NCI-H1105 (cell line): ENCODE results near the gene SPRR2A.
"Not testable (repeated sequence)": the region's sequence is repeated elsewhere in the genome, so short reads cannot be mapped to it uniquely, and the experiment has no call there.

ENCODE experiments used
- DNase-seq: peaks from one replicate; lab custom pipeline; 2025; lab: John Stamatoyannopoulos, UW

SPRR2A gene

DNA sequence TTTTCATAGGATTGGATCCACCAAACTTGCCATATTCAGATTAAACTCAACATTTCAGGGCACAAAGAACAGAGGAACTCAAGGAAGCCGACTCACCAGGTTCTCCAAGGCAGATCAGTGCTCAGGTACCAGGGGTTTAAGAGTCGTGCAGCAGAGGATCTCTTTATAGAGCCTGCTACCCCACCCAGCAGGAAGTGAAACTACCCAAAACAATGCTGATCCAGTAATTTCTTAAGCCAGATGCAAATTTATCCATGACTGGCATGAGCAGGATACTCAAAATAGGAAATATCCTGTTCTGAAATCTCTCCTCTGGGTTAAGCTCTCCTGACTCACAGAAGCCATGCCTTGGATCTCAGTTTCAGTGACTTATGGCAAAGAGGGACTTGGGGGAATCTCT is at the start of gene SPRR2A:
TSS of gene SPRR2A (minus strand) at position 138 of the 400 bp plus-strand sequence. CDS start 777 bp downstream, outside the sequence.
- DNase-seq: no peak

DNA sequence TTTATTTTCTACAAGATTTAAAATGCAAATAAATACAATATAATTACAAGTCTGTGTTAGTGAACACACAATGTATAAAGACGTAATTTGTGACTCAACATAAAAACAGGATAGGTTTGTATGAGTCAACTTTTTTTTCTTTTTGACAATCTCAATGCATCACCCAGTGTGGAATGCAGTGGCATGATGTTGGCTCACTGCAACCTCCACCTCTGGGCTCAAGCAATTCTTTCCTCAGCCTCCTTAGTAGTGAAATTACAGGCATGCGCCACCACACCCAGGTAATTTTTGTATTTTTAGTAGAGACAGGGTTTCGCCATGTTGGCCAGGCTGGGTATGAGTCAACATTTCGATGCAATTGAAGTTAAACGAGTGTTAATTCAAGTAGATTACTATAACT is 42.9 kb upstream of the SPRR2A start:
- DNase-seq: no peak

DNA sequence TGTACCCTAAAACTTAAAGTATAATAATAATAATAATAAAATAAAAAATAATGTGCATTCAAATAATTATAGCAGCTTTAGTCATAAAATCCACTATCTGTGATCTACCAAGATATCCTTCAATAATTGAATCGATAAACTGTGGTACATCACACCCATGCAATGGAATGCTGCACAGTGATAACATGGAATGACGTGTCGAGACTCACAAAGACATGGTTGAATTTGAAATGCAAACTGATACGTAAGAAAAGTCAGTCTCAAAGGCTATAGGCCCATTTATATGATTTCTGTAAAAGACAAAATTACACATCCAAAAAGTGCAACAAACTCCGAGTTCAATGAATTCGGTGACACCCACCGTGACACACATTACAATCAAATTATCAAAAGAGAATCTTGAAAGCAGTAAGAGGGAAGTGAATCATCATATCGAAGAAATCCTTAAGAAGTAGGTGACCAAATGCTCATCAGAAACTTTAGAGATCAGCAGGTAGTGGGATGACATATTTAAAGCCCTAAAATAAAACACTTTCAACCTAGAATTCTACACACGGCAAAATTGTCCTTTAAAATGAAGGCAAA is 42.2 kb upstream of the SPRR2A start:
- DNase-seq: no peak

DNA sequence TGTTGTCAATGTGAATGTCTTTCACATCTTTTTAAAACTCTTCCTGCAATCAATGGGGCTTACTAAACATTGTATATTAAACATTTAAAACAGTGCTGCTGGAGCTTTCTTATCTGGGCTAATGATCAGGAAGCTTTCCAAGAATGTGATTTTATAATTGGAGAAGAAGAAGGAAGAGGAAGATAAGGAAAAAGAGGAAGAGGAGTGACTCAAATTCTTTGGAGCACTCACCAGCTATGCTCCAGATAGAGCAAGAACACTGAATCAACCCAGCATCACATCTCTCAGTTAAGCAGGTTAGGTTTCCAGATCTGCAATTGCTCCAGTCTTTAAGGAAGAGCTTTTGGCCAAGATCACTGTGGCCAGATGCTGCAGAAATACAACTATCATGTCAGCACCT is 38.5 kb upstream of the SPRR2A start:
- no peak for DNase-seq

DNA sequence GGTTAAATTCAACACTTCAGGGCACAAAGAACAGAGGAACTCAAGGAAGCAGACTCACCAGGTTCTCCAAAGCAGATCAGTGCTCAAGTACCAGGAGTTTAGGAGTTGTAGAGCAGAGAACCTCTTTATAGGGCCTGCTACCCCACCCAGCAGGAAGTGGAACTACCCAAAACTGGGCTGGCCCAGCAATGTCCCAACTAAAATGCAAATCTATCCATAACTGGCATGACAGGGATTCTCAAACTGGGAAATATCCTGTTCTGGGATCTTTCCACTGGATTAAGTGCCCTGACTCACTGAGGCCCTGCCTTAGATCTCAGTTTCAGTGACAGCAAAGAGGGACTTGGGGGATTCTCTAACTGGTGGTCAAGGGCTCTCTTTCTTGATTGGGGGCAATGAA is 37.1 kb upstream of the SPRR2A start, which contains the start of gene SPRR2E:
TSS of gene SPRR2E (minus strand) at position 101 of the 400 bp plus-strand sequence. CDS start 775 bp downstream, outside the sequence.
- DNase-seq: no peak

DNA sequence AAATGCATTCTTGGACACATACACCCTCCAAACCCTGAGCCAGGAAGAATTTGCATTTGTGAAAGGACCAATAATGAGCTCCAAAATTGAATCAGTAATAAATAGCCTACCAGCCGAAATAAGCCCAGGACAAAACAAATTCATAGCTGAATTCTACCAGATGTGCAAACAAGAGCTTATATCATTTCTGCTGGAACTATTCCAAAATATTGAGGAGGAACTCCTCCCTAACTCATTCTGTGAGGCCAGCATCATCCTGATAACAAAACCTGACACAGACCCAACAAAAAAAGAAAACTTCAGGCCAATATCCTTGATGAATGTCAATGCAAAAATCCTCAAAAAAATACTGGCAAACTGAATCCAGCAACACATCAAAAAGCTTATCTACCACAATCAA is 30.3 kb upstream of the SPRR2A start:
- DNase-seq: no peak

DNA sequence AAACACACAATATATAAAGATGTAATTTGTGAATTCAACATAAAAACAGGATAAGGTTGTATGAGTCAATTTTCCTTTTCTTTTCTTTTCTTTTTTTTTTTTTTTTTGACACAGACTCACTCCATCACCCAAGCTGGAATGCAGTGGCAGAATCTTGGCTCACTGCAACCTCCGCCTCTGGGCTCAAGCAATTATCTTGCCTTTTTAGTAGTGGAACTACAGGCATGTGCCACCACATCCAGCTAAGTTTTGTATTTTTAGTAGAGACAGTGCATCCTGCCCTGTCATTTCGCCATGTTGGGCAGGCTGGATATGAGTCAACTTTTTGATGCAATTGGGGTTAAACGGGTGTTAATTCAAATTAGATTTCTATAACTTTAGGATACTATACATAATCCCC is 24.4 kb upstream of the SPRR2A start:
- no peak for DNase-seq

GRCh38 chr1:153072806-153073726 is 15.8 kb upstream of the SPRR2A start:
- no peak for DNase-seq

GRCh38 chr1:153071511-153071910 is 14.2 kb upstream of the SPRR2A start, which contains the start of gene SPRR2B:
SPRR2B (minus strand) TSS chr1:153071611; CDS start chr1:153070839, 772 bp downstream.
- no peak for DNase-seq

DNA sequence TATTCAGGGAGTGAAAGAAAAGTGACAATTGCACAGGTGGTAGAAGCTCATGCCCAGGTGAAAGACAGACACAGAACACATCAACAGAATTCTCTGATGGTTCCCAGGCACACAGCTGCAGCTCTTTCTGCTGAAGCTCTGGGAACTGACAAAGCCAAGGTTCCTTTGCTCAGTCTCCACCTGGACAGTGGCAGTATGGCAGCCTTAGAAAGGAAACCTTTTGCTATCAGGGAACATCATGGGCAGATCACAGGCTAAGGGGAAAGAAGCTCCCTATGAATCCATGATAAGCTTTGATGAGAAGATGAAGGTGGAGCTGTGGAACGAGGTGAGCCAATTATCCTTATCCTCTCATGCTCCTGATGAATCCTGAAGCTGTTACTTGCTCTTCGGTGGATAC is 12.9 kb upstream of the SPRR2A start:
- no peak for DNase-seq

- DNase-seq: no peak
Measured at GRCh38 chr1:153058826-153059784, 1.8 kb upstream of the SPRR2A start.

GRCh38 chr1:153058154-153058553 is 842 bp upstream of the SPRR2A start:
- no peak for DNase-seq

DNA sequence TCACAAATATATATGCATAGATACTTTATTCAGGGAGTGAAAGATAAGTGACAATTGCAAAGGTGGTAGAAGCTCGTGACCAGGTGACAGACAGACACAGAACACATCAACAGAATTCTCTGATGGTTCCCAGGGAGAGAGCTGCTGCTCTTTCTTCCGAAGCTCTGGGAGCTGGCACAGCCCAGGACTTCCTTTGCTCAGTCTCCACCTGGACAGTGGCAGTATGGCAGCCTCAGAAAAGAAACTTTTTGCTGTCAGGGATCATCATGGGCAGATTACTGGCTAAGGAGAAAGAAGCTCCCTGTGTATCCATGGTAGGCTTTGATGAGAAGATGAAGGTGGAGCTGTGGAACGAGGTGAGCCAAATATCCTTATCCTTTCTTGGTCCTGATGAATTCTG is 1.2 kb downstream of the SPRR2A start:
- DNase-seq: not testable (repeated sequence)

DNA sequence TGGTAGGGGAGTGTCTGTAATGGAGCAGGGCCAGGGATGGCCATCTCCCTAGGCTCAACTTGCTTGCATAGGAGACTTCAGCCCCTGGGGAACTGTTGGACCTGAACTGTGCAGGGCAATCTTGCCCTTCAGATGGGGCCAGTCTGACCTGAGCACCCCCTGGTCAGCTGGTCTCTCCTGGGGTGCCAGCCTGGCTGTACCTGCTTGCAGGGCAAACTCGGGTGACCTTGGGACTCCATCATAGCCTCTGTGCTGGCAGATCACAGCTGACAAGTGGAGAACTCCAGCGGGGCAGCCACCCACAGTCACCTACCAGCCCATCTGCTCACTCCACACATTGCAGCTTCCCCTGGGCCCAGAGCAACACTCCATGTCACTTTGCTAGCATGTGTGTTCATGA is 8.1 kb downstream of the SPRR2A start:
- DNase-seq: no peak

DNA sequence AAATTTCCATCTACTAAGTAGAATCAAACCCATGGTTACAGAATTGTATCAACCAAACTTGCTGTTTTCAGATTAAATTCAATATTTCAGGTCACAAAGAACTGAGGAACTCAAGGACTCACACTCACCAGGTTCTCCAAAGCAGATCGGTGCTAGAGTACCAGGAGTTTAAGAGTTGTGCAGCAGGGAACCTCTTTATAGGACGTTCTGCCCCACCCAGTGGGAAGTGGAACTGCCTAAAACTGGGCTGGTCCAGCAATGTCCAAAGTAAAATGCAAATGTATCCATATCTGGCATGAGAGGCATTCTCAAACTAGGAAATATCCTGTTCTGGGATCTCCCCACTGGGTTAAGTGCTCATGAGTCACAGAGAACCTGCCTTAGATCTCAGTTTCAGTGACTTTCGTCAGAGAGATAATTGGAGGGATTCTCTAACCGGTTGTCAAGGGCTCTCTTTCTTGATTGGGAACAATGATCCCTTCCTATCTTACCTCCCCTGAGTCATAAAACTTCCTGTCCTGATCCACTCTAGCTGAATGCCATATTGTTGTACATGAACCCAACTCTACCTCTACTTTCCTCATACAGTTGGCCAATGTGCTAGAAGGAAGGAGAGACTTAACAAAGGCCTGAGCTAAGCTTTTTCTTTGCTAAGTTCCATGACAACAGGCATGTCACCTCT is 16.2 kb downstream of the SPRR2A start, which contains the start of gene SPRR2D:
TSS of gene SPRR2D (minus strand) at position 171 of the 682 bp plus-strand sequence. CDS start 774 bp downstream, outside the sequence.
- no peak for DNase-seq

GRCh38 chr1:153035211-153035610 is 22.1 kb downstream of the SPRR2A start:
- no peak for DNase-seq

DNA sequence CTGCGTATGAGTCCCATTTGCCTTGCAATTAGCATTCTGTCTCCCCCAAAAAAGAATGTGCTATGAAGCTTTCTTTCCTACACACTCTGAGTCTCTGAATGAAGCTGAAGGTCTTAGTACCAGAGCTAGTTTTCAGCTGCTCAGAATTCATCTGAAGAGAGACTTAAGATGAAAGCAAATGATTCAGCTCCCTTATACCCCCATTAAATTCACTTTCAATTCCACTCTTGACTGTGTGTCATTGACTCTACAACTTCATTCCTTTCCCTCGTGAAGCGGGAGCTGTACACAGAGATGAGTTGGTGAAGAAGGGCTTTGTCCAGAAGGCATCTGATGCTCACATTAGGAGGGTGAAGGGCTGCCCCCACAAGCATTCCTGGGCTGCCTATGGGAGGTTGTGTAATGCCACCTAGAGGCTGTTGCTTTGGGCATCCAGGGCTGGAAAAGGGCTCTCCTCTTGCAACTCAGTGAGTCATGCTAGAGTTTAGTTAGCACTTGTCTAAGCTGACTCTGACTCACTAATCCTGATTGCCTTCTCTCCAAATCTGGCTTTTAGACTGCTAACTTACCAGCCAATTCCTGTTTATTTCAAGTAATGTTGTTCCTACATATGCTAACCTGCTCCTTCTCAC is 24.5 kb downstream of the SPRR2A start:
- DNase-seq: no peak

DNA sequence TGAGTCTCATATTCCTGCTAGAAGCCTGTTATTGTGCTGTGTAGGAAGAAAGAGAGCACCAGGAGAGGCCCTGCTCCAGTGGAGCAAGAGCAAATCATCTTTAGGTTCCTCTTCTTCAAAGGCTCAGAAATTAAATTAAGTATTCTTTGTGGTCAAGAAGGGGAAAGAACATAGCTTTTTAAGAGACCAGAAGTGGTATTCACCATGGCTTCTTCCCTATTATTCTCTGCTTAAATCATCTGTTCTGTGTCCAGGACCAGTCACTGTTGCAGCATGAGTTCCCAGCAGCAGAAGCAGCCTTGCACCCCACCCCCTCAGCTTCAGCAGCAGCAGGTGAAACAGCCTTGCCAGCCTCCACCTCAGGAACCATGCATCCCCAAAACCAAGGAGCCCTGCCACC is 25.2 kb downstream of the SPRR2A start:
- no peak for DNase-seq

- no peak for DNase-seq
Measured at GRCh38 chr1:153030895-153031294, 26.4 kb downstream of the SPRR2A start, which contains the start of gene SPRR1B. SPRR1B (plus strand) TSS chr1:153031203; CDS start chr1:153032346, 1,143 bp downstream.

GRCh38 chr1:153028766-153029165 is 28.5 kb downstream of the SPRR2A start:
- DNase-seq: no peak

- DNase-seq: no peak
Measured at GRCh38 chr1:153025797-153026196, 31.5 kb downstream of the SPRR2A start.
